HepG2 (cell line): ENCODE measurements around the gene MTHFD1. TPM values are rescaled to one million over a fixed set of nuclear protein-coding genes. Genes with fewer than 3 reads are reported as not detected.
A peak's percentile ranks its signal among the peaks of the same experiment; 100 is the strongest.

Experiments
- AGO2 ChIP-seq: fragments of 200-400 bp; formaldehyde crosslinking; optimal IDR thresholded peaks from 2 replicates; pipeline ENCODE3; 2017; ENCODE audit warnings: mild to moderate bottlenecking, low read depth, low read length, moderate library complexity
- CENPX ChIP-seq: sonication (generic); formaldehyde crosslinking; IDR thresholded peaks from 2 replicates; pipeline ENCODE4 v1.9.0; 2021; ENCODE audit warnings: mild to moderate bottlenecking, missing genetic modification reagents, moderate library complexity
- DZIP1 ChIP-seq: sonication (generic); formaldehyde crosslinking; IDR thresholded peaks from 2 replicates; pipeline ENCODE4 v1.5.0; 2020; ENCODE audit warnings: mild to moderate bottlenecking, missing genetic modification reagents
- HOMEZ ChIP-seq: IDR thresholded peaks from 2 replicates; pipeline ENCODE4 v1.6.1; 2016; ENCODE audit warnings: low read depth
- JARID2 ChIP-seq: sonication (generic); formaldehyde crosslinking; IDR thresholded peaks from 2 replicates; pipeline ENCODE4 v1.8.1; 2023; ENCODE audit warnings: missing genetic modification reagents, inconsistent platforms; ENCODE audit not compliant: insufficient replicate concordance
- JUN ChIP-seq: sonication (generic); formaldehyde crosslinking; IDR thresholded peaks from 2 replicates; pipeline ENCODE4 v1.4.0; 2020; ENCODE audit warnings: mild to moderate bottlenecking, missing genetic modification reagents
- MLX ChIP-seq: IDR thresholded peaks from 2 replicates; pipeline ENCODE4 v1.6.1; 2016
- NAIF1 ChIP-seq: sonication (generic); formaldehyde crosslinking; IDR thresholded peaks from 2 replicates; pipeline ENCODE4 v1.5.0; 2020; ENCODE audit warnings: mild to moderate bottlenecking, missing genetic modification reagents, borderline replicate concordance
- RELA ChIP-seq: sonication (generic); formaldehyde crosslinking; IDR thresholded peaks from 2 replicates; pipeline ENCODE4 v1.4.0; 2020; ENCODE audit warnings: missing genetic modification reagents
- RFXAP ChIP-seq: sonication (generic); formaldehyde crosslinking; IDR thresholded peaks from 2 replicates; pipeline ENCODE4 v1.4.0; 2020; ENCODE audit warnings: missing genetic modification reagents, borderline replicate concordance
- THAP9 ChIP-seq: sonication (generic); formaldehyde crosslinking; IDR thresholded peaks from 2 replicates; pipeline ENCODE4; 2020; ENCODE audit warnings: missing genetic modification reagents, mild to moderate bottlenecking, borderline replicate concordance
- YEATS4 ChIP-seq: sonication (generic); formaldehyde crosslinking; IDR thresholded peaks from 2 replicates; pipeline ENCODE4 v1.4.0; 2020; ENCODE audit warnings: missing genetic modification reagents, borderline replicate concordance
- ZBTB14 ChIP-seq: sonication (generic); formaldehyde crosslinking; IDR thresholded peaks from 2 replicates; pipeline ENCODE4 v1.4.0; 2020; ENCODE audit warnings: missing genetic modification reagents
- ZBTB38 ChIP-seq: sonication (generic); formaldehyde crosslinking; IDR thresholded peaks from 2 replicates; pipeline ENCODE4 v1.5.1; 2020; ENCODE audit warnings: mild to moderate bottlenecking, missing genetic modification reagents
- ZC3H13 ChIP-seq: sonication (generic); formaldehyde crosslinking; IDR thresholded peaks from 2 replicates; pipeline ENCODE4 v1.8.1; 2023; ENCODE audit warnings: mild to moderate bottlenecking, missing genetic modification reagents, moderate library complexity
- ZNF253 ChIP-seq: sonication (generic); formaldehyde crosslinking; IDR thresholded peaks from 2 replicates; pipeline ENCODE4 v1.8.0; 2022; ENCODE audit warnings: mild to moderate bottlenecking, missing genetic modification reagents, borderline replicate concordance
- ZNF256 ChIP-seq: sonication (generic); formaldehyde crosslinking; conservative IDR thresholded peaks from 2 replicates; pipeline ENCODE4 v1.4.0; 2020; ENCODE audit warnings: missing genetic modification reagents
- ZNF749 ChIP-seq: sonication (generic); formaldehyde crosslinking; IDR thresholded peaks from 2 replicates; pipeline ENCODE4 v1.8.0; 2022; ENCODE audit warnings: mild to moderate bottlenecking, missing genetic modification reagents, moderate library complexity, borderline replicate concordance
- ZNF83 ChIP-seq: sonication (generic); formaldehyde crosslinking; IDR thresholded peaks from 2 replicates; pipeline ENCODE4 v1.4.0; 2020; ENCODE audit warnings: missing genetic modification reagents, mild to moderate bottlenecking, borderline replicate concordance
- ZNF891 ChIP-seq: sonication (generic); formaldehyde crosslinking; IDR thresholded peaks from 2 replicates; pipeline ENCODE4 v1.5.0; 2020; ENCODE audit warnings: mild to moderate bottlenecking, missing genetic modification reagents
- polyA plus RNA-seq, 8 experiments: library from polyadenylated mRNA; depleted of rRNA in 3 of 8; stranded (reverse) in 7 of 8; unstranded in 1 of 8; fragments of >200 nt; fragmentation: Illumina TruSeq in 4 of 8; extraction: Trizol in 4 of 8; gene quantifications; 2 replicates each; pipeline versions ENCODE4 v1.2.1 to v1.2.3, GENCODE V29; 2011 to 2016; ENCODE audit warnings: low read depth in 4 of 8, missing spikeins in 1 of 8, mixed read lengths in 1 of 8; ENCODE audit not compliant: insufficient read depth in 1 of 8
- total RNA-seq, 5 experiments: library from RNA; depleted of rRNA; stranded (reverse); fragments of >200 nt; fragmentation: Illumina TruSeq; extraction: Trizol; gene quantifications; 2 replicates each; pipeline ENCODE4 v1.2.3, GENCODE V29; 2016; ENCODE audit warnings: low read depth in 1 of 5

MTHFD1 gene
- total and polyA plus RNA-seq, 2 of the 13 experiments (the other 11 are each of a cell fraction or from before 2014, with no cell fraction given): 31.0 to 106 TPM

- no peak; the same call in 1 of the 2 replicates for TF ChIP-seq ZBTB38 (CRISPR knock-in tag)
- TF ChIP-seq ZNF83 (CRISPR knock-in tag): no peak; the same call in 1 of the 2 replicates
- peak; percentile 83 for TF ChIP-seq ZNF891 (CRISPR knock-in tag)
- no peak for TF ChIP-seq JARID2 (CRISPR knock-in tag)
- TF ChIP-seq RELA: no peak
- no peak; the same call in 1 of the 2 replicates for TF ChIP-seq NAIF1 (CRISPR knock-in tag)
- no peak for TF ChIP-seq ZNF253
- no peak; the same call in none of the 2 replicates for TF ChIP-seq ZC3H13
- TF ChIP-seq HOMEZ: no peak
- no peak for TF ChIP-seq THAP9 (CRISPR knock-in tag)
- peak; percentile 32; the same call in 1 of the 2 replicates for TF ChIP-seq ZBTB14 (CRISPR knock-in tag)
- peak; percentile 38 for TF ChIP-seq AGO2
- TF ChIP-seq ZNF256 (CRISPR knock-in tag): no peak
- no peak; the same call in 1 of the 2 replicates for TF ChIP-seq YEATS4
- TF ChIP-seq CENPX (CRISPR knock-in tag): no peak
- 0 out of 2 replicates have a peak, but pooled peaks have one; percentile 16 for TF ChIP-seq DZIP1 (CRISPR knock-in tag)
- no peak for TF ChIP-seq MLX
- TF ChIP-seq RFXAP: no peak; the same call in 1 of the 2 replicates
- TF ChIP-seq JUN (CRISPR knock-in tag): no peak
- no peak for TF ChIP-seq ZNF749 (CRISPR knock-in tag)
These were observed 116.2 kb downstream of the MTHFD1 start, which contains the start of gene ZBTB1 (continued) for GRCh38 chr14:64504310-64504896.
